ENCODE measurements around the gene LMBR1L.

Gene LMBR1L

GRCh38 chr12:49111206-49111605 lies 559 bp upstream of the LMBR1L start:
- H3K4me1 ChIP-seq (ENCODE audit: control insufficient read depth, insufficient read depth, low read length): peaks cover 10% of the 10 kb centered on the region
- peak overlapping the region; percentile 33; the same call in 1 of the 2 replicates for H3K27ac ChIP-seq (ENCODE audit: extremely low read depth, low read depth, low read length)
- ChIA-PET POLR2A (interaction anchor here (0.5 to 4.3 kb wide), 14 partner anchors 9 to 142 kb away, joined by 3 to 75 read pairs (median 5); partner anchors contain the start of genes DHH, RHEBL1, TUBA1A and TUBA1B), CTCF (interaction anchor here (0.6 to 7.5 kb wide), 8 partner anchors 9 to 175 kb away, joined by 3 to 53 read pairs (median 8); partner anchors contain the start of genes RHEBL1 and TUBA1B)
- no peaks in the 10 kb centered on the region for H3K9me3 ChIP-seq (ENCODE audit: control insufficient read depth, insufficient read depth, low read depth, low read length)
- TF ChIP-seq ZNF280D (tag by site-specific recombination; IDR thresholded peaks at IDR 0.05): peak; percentile 5; the same call in 1 of the 2 replicates
- TF ChIP-seq SETDB1 (IDR thresholded peaks at IDR 0.05; ENCODE audit: insufficient read length, low read length): no peak
- no peak for TF ChIP-seq ZNF488 (tag by site-specific recombination; IDR thresholded peaks at IDR 0.05)
- TF ChIP-seq BCL6B (tag by site-specific recombination; IDR thresholded peaks at IDR 0.05): no peak
- peak; percentile 39; the same call in 1 of the 2 replicates for TF ChIP-seq PRDM1 (tag by site-specific recombination; IDR thresholded peaks at IDR 0.05)
- TF ChIP-seq ZNF664 (tag by site-specific recombination; IDR thresholded peaks at IDR 0.05): peak; percentile 98
- no peak for TF ChIP-seq ZNF626 (tag by site-specific recombination; IDR thresholded peaks at IDR 0.05)
- TF ChIP-seq KLF9 (tag by site-specific recombination; IDR thresholded peaks at IDR 0.05; ENCODE audit: low read depth): no peak
- TF ChIP-seq GLI2 (tag by site-specific recombination; IDR thresholded peaks at IDR 0.05; ENCODE audit: borderline replicate concordance, low read depth): no peak
- no peak for TF ChIP-seq KLF1 (tag by site-specific recombination; IDR thresholded peaks at IDR 0.05)
- TF ChIP-seq ATF2 (tag by site-specific recombination; IDR thresholded peaks at IDR 0.05; ENCODE audit: low read depth): no peak
- TF ChIP-seq ZNF596 (tag by site-specific recombination; IDR thresholded peaks at IDR 0.05): 0 out of 2 replicates have a peak, but pooled peaks have one; percentile 27
- no peak for TF ChIP-seq ZBTB8A (tag by site-specific recombination; IDR thresholded peaks at IDR 0.05)
- H3K4me3 ChIP-seq (ENCODE audit: low read depth, low read length): peak overlapping the region; percentile 30
- peaks cover 0 to 12% of the 10 kb centered on the region in 2 experiments; a peak in 1 of 3 replicates for H3K36me3 ChIP-seq (ENCODE audit: control insufficient read depth in 2 of 2, insufficient read depth in 1 of 2, low read length in 2 of 2)

- peaks cover 0 to 26% of the 10 kb centered on the region in 2 experiments; a peak in 1 of 3 replicates for H3K36me3 ChIP-seq (ENCODE audit: control insufficient read depth in 2 of 2, insufficient read depth in 1 of 2, low read length in 2 of 2)
- ChIA-PET CTCF (interaction anchor here (0.6 to 7.5 kb wide), 14 partner anchors 10 to 129 kb away, joined by 3 to 53 read pairs (median 6); partner anchors contain the start of genes DHH, RHEBL1 and TUBA1B), POLR2A (interaction anchor here (1.0 to 4.3 kb wide), 9 partner anchors 9 to 90 kb away, joined by 4 to 75 read pairs (median 12); partner anchors contain the start of genes DHH, TUBA1A and TUBA1B)
- peak overlapping the region; percentile 98 for H3K4me3 ChIP-seq (ENCODE audit: low read depth, low read length)
- no peaks in the 10 kb centered on the region for H3K9me3 ChIP-seq (ENCODE audit: control insufficient read depth, insufficient read depth, low read depth, low read length)
- peaks cover 10% of the 10 kb centered on the region for H3K4me1 ChIP-seq (ENCODE audit: control insufficient read depth, insufficient read depth, low read length)
- H3K27ac ChIP-seq (ENCODE audit: extremely low read depth, low read depth, low read length): peak overlapping the region; percentile 84
- TF ChIP-seq KLF1 (tag by site-specific recombination; IDR thresholded peaks at IDR 0.05): peak; percentile 27; the same call in 1 of the 2 replicates
- TF ChIP-seq GLI4 (tag by site-specific recombination; IDR thresholded peaks at IDR 0.05): no peak
- TF ChIP-seq ZNF624 (tag by site-specific recombination; IDR thresholded peaks at IDR 0.05): no peak
- no peak for TF ChIP-seq ZNF426 (tag by site-specific recombination; IDR thresholded peaks at IDR 0.05)
- 0 out of 2 replicates have a peak, but pooled peaks have one; percentile 12 for TF ChIP-seq SP7 (tag by site-specific recombination; IDR thresholded peaks at IDR 0.05)
- TF ChIP-seq ZNF416 (tag by site-specific recombination; IDR thresholded peaks at IDR 0.05): no peak
- TF ChIP-seq ZNF529 (tag by site-specific recombination; IDR thresholded peaks at IDR 0.05; ENCODE audit: insufficient replicate concordance): no peak
- TF ChIP-seq ZSCAN23 (tag by site-specific recombination; IDR thresholded peaks at IDR 0.05): no peak
- no peak for TF ChIP-seq ZNF660 (tag by site-specific recombination; IDR thresholded peaks at IDR 0.05)
- peak; percentile 79 for TF ChIP-seq ZNF341 (tag by site-specific recombination; IDR thresholded peaks at IDR 0.05; ENCODE audit: low read depth)
- no peak for TF ChIP-seq BCL6B (tag by site-specific recombination; IDR thresholded peaks at IDR 0.05)
- TF ChIP-seq ZBTB6 (tag by site-specific recombination; IDR thresholded peaks at IDR 0.05): no peak
Observed at GRCh38 chr12:49109641-49110463, 795 bp downstream of the LMBR1L start.
